ENCODE data around the gene RNF39.

The RNF39 gene

GRCh38 chr6:30061858-30062458 lies 13.6 kb downstream of the RNF39 start:
- DNase-seq (ENCODE audit: low read depth) = no peak
- peak overlapping the region; percentile 84 for H3K4me3 ChIP-seq (ENCODE audit: low read depth, low read length)
- in situ Hi-C loops (cut with HindIII; ENCODE audit: low sequenced_read_pairs) = loop anchor here (25.0 kb wide), 1 partner anchor 1300 kb away; no protein-coding TSS in a partner anchor
- TF ChIP-seq CTCF (IDR thresholded peaks at IDR 0.05; ENCODE audit: low read depth, low read length, missing control alignments) = no peak

GRCh38 chr6:30061092-30061857 lies 14.3 kb downstream of the RNF39 start, which contains the start of gene POLR1H:
TSS of gene POLR1H (plus strand) at chr6:30061265. CDS start at chr6:30061525, 260 bp downstream.
- peak; percentile 92 for DNase-seq (ENCODE audit: low read depth)
- in situ Hi-C loops (cut with HindIII; ENCODE audit: low sequenced_read_pairs) = loop anchor here (25.0 kb wide), 1 partner anchor 1299 kb away; no protein-coding TSS in a partner anchor
- H3K4me3 ChIP-seq (ENCODE audit: low read depth, low read length) = peak within 1 kb of the TSS; percentile 84
- TF ChIP-seq CTCF (IDR thresholded peaks at IDR 0.05; ENCODE audit: low read depth, low read length, missing control alignments) = no peak

GRCh38 chr6:30060606-30061091 lies 14.9 kb downstream of the RNF39 start:
- H3K4me3 ChIP-seq (ENCODE audit: low read depth, low read length) = peak overlapping the region; percentile 84
- in situ Hi-C loops (cut with HindIII; ENCODE audit: low sequenced_read_pairs) = loop anchor here (25.0 kb wide), 1 partner anchor 1298 kb away; no protein-coding TSS in a partner anchor
- no peak for TF ChIP-seq CTCF (IDR thresholded peaks at IDR 0.05; ENCODE audit: low read depth, low read length, missing control alignments)
- no peak for DNase-seq (ENCODE audit: low read depth)

GRCh38 chr6:30055513-30055912 lies 20.1 kb downstream of the RNF39 start:
- no peak for TF ChIP-seq CTCF (IDR thresholded peaks at IDR 0.05; ENCODE audit: low read depth, low read length, missing control alignments)
- DNase-seq (ENCODE audit: low read depth) = no peak
- in situ Hi-C loops (cut with HindIII; ENCODE audit: low sequenced_read_pairs) = loop anchor here (25.0 kb wide), 1 partner anchor 1293 kb away; no protein-coding TSS in a partner anchor
- H3K4me3 ChIP-seq (ENCODE audit: low read depth, low read length) = no peak overlapping the region

- no peak for TF ChIP-seq CTCF (IDR thresholded peaks at IDR 0.05; ENCODE audit: low read depth, low read length, missing control alignments)
- no peak for DNase-seq (ENCODE audit: low read depth)
- in situ Hi-C loops (cut with HindIII; ENCODE audit: low sequenced_read_pairs) = loop anchor here (25.0 kb wide), 1 partner anchor 1291 kb away; no protein-coding TSS in a partner anchor
- H3K4me3 ChIP-seq (ENCODE audit: low read depth, low read length) = no peak overlapping the region
Observed at GRCh38 chr6:30053682-30054081, 21.9 kb downstream of the RNF39 start.

GRCh38 chr6:30047220-30047619 lies 28.3 kb downstream of the RNF39 start:
- DNase-seq (ENCODE audit: low read depth) = no peak
- in situ Hi-C loops (cut with HindIII; ENCODE audit: low sequenced_read_pairs) = no loop called here
- H3K4me3 ChIP-seq (ENCODE audit: low read depth, low read length) = no peak overlapping the region
- no peak for TF ChIP-seq CTCF (IDR thresholded peaks at IDR 0.05; ENCODE audit: low read depth, low read length, missing control alignments)
